GM19035 (cell line): ENCODE results near the gene RPE.

ENCODE experiments used
- ATAC-seq: cut with Tn5 transposase; IDR thresholded peaks from one replicate; pipeline ENCODE4 v1.9.1; 2021; ENCODE audit not compliant: unreplicated experiment

Gene RPE

GRCh38 chr2:210000464-210001324 is 1.7 kb upstream of the RPE start:
- no peak for ATAC-seq

GRCh38 chr2:210003359-210003758 is 921 bp downstream of the RPE start:
- no peak for ATAC-seq

- no peak for ATAC-seq
These were observed 2.4 kb downstream of the RPE start for GRCh38 chr2:210004881-210005280.

GRCh38 chr2:210007895-210008294 is 5.5 kb downstream of the RPE start:
- ATAC-seq: no peak

GRCh38 chr2:210009126-210009525 is 6.7 kb downstream of the RPE start:
- ATAC-seq: no peak

GRCh38 chr2:210009896-210010295 is 7.5 kb downstream of the RPE start:
- ATAC-seq: no peak

- ATAC-seq: no peak
These were observed 17.7 kb downstream of the RPE start for GRCh38 chr2:210020138-210020537.

GRCh38 chr2:210022824-210023223 is 20.4 kb downstream of the RPE start:
- ATAC-seq: no peak

- ATAC-seq: no peak
These were observed 25.2 kb downstream of the RPE start for GRCh38 chr2:210027608-210028007.

- no peak for ATAC-seq
These were observed 25.7 kb downstream of the RPE start for GRCh38 chr2:210028178-210028577.

GRCh38 chr2:210034087-210034683 is 31.7 kb downstream of the RPE start:
- no peak for ATAC-seq

- ATAC-seq: no peak
These were observed 33.2 kb downstream of the RPE start for GRCh38 chr2:210035679-210036078.

GRCh38 chr2:210038078-210038477 is 35.6 kb downstream of the RPE start:
- ATAC-seq: no peak

GRCh38 chr2:210046851-210047500 is 44.5 kb downstream of the RPE start:
- ATAC-seq: no peak

GRCh38 chr2:210049831-210050230 is 47.4 kb downstream of the RPE start:
- no peak for ATAC-seq

GRCh38 chr2:210050885-210051284 is 48.4 kb downstream of the RPE start:
- ATAC-seq: no peak

- ATAC-seq: no peak
These were observed 52.3 kb downstream of the RPE start for GRCh38 chr2:210054696-210055095.

GRCh38 chr2:210055825-210056224 is 53.4 kb downstream of the RPE start:
- no peak for ATAC-seq

- no peak for ATAC-seq
These were observed 60.9 kb downstream of the RPE start for GRCh38 chr2:210063306-210063705.
